Tibial artery (tissue), 4 donors: Measurements from ENCODE around the gene CR1.
"Not testable (repeated sequence)": the region's sequence is repeated elsewhere in the genome, so short reads cannot be mapped to it uniquely, and the experiment has no call there.

Source experiments
- DNase-seq, 2 donors: peaks; one replicate each; pipeline ENCODE4 v3.0.0-alpha.2; 2019
- H3K27ac ChIP-seq, 2 donors: fragments of 200-600 bp; sonication (generic) in 1 of 2; 1 replicate in 1 of 2; 2 replicates in 1 of 2; pipeline ENCODE4 v1.5.1; 2018 to 2019; ENCODE audit warnings: mild to moderate bottlenecking in 1 of 2
- H3K27me3 ChIP-seq, 2 donors: fragments of 200-600 bp; sonication (generic) in 1 of 2; one replicate each; pipeline versions ENCODE4 v1.5.1 to v1.6.0; 2016 to 2019
- H3K36me3 ChIP-seq, 3 donors: fragments of 200-600 bp; sonication (generic) in 2 of 3; one replicate each; pipeline ENCODE4 v1.5.1; 2016 to 2019; ENCODE audit warnings: mild to moderate bottlenecking in 2 of 3
- H3K4me1 ChIP-seq, 4 donors: fragments of 200-600 bp; sonication (generic) in 2 of 4; 1 replicate in 3 of 4; 2 replicates in 1 of 4; pipeline ENCODE4 v1.5.1; 2016 to 2019
- H3K4me3 ChIP-seq, 2 donors: fragments of 200-600 bp; sonication (generic) in 1 of 2; 1 replicate in 1 of 2; 2 replicates in 1 of 2; pipeline ENCODE4 v1.5.1; 2018 to 2019; ENCODE audit warnings: mild to moderate bottlenecking in 2 of 2
- H3K9me3 ChIP-seq, 3 donors: fragments of 200-600 bp; sonication (generic) in 1 of 3; one replicate each; pipeline ENCODE4 v1.5.1; 2016 to 2019
- CTCF ChIP-seq, 2 experiments: fragments of 200-600 bp in 1 of 2; fragments of 450-650 bp in 1 of 2; IDR thresholded peaks; one replicate each; pipeline ENCODE4 v1.5.1; 2017 to 2019; ENCODE audit warnings: antibody characterized with exemption in 2 of 2, mild to moderate bottlenecking in 1 of 2, moderate library complexity in 1 of 2
- intact Hi-C: fragments of 100-400 bp; cut with DNase I; formaldehyde crosslinking; loops from one replicate; pipeline ENCODE4 v1.15.0; 2023; ENCODE audit warnings: low total_unique reads

Gene CR1

GRCh38 chr1:207474210-207474609 is 21.7 kb upstream of the CR1 start:
- intact Hi-C loops = no loop called here
- no peak for TF ChIP-seq CTCF (IDR thresholded peaks at IDR 0.05)
- H3K9me3 ChIP-seq = no peaks in the 10 kb centered on the region
- DNase-seq = no peak
- no peak overlapping the region for H3K27ac ChIP-seq
- no peaks in the 10 kb centered on the region for H3K4me1 ChIP-seq
- H3K4me3 ChIP-seq = no peak overlapping the region
- H3K36me3 ChIP-seq = no peaks in the 10 kb centered on the region
- no peaks in the 10 kb centered on the region for H3K27me3 ChIP-seq

- Histone ChIP-seq H3K4me1 (no peaks in the 10 kb centered on the region), H3K36me3 (no peaks in the 10 kb centered on the region), H3K27me3 (peaks cover 0 to 2% of the 10 kb centered on the region in 2 donors), H3K27ac (no peak overlapping the region), H3K9me3 (no peaks in the 10 kb centered on the region), H3K4me3 (no peak overlapping the region)
- intact Hi-C loops = loop anchor here (5.0 kb wide), 1 partner anchor 821 kb away; no protein-coding TSS in a partner anchor
- no peak for DNase-seq
- TF ChIP-seq CTCF (IDR thresholded peaks at IDR 0.05) = no peak
Observed at GRCh38 chr1:207486198-207486597, 9.8 kb upstream of the CR1 start.

DNA sequence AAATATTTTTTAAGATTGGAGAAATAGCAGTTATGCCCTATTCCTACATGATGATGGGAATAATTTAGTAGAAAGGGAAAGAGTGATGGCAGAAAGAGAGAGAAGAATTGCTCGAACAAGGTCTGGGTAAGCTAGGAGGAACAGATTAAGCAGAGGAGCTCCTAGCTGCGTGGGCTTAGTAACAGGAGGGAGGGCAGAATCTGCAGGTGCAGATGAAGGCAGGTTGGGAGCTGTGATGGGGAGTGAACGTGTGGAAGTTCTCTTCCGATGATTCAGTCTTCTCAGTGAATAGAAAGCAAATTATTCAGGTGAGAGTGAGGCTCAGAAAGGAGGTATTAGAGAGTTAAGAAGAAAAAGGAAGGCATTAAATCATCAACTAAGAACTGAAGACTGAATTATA is 8.3 kb upstream of the CR1 start:
- H3K4me1 ChIP-seq = no peaks in the 10 kb centered on the region
- no peak overlapping the region for H3K27ac ChIP-seq
- DNase-seq = no peak
- H3K4me3 ChIP-seq = no peak overlapping the region
- H3K9me3 ChIP-seq = no peaks in the 10 kb centered on the region
- TF ChIP-seq CTCF (IDR thresholded peaks at IDR 0.05) = no peak
- intact Hi-C loops = loop anchor here (5.0 kb wide), 1 partner anchor 820 kb away; no protein-coding TSS in a partner anchor
- peaks cover 0 to 10% of the 10 kb centered on the region in 2 donors for H3K27me3 ChIP-seq
- H3K36me3 ChIP-seq = no peaks in the 10 kb centered on the region

DNA sequence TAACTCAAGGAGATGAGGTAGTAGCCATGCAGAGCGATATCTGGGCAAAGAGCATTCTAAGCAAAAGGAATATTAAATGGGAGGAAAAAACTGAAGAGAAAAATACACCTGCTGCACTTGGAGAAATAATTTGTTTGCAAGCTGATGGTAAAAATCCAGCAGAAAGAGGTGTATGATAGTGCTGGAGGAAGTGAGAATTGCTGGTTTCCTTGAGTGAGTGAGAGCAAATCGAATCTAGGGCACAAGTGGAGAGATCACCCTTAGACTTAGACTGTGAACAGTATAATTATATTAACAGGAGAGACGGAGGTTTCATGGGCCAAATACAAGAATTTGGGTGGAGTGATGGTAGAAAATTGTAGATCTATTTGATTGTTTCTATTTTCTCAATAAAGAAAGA is 2.7 kb upstream of the CR1 start:
- Histone ChIP-seq H3K27me3 (peaks cover 0 to 43% of the 10 kb centered on the region in 2 donors), H3K36me3 (no peaks in the 10 kb centered on the region), H3K9me3 (no peaks in the 10 kb centered on the region), H3K27ac (no peak overlapping the region), H3K4me1 (peaks cover 0 to 8% (median 3%) of the 10 kb centered on the region in 4 donors), H3K4me3 (no peak overlapping the region)
- intact Hi-C loops = no loop called here
- no peak for DNase-seq
- TF ChIP-seq CTCF (IDR thresholded peaks at IDR 0.05) = no peak

GRCh38 chr1:207494171-207494570 is 1.8 kb upstream of the CR1 start:
- DNase-seq = no peak
- intact Hi-C loops = no loop called here
- H3K27me3 ChIP-seq = peaks cover 0 to 43% of the 10 kb centered on the region in 2 donors
- no peak overlapping the region for H3K27ac ChIP-seq
- TF ChIP-seq CTCF (IDR thresholded peaks at IDR 0.05) = no peak
- no peaks in the 10 kb centered on the region for H3K36me3 ChIP-seq
- H3K4me3 ChIP-seq = no peak overlapping the region
- H3K9me3 ChIP-seq = no peaks in the 10 kb centered on the region
- peaks cover 0 to 8% (median 3%) of the 10 kb centered on the region in 4 donors for H3K4me1 ChIP-seq

DNA sequence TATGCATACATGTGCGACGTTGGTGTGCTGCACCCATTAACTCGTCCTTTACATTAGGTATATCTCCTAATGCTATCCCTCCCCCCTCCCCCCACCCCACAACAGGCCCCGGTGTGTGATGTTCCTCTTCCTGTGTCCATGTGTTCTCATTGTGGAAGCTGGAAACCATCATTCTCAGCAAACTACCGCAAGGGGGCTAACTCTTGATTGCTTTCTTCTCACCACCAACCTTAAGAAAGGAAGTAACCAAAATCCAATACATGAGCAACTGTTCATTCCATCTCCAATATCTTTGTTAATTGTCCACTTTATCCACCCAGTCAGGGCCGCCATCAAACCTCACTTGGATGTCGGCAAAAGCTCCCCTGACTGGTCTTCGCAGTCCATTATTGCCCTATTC is 676 bp upstream of the CR1 start:
- peaks cover 0 to 43% of the 10 kb centered on the region in 2 donors for H3K27me3 ChIP-seq
- H3K27ac ChIP-seq, intact Hi-C loops: not testable (repeated sequence)

More for the DNA sequence above, 676 bp upstream of the CR1 start:
- not testable (repeated sequence) for DNase-seq, H3K36me3 ChIP-seq, H3K4me3 ChIP-seq, H3K9me3 ChIP-seq, H3K4me1 ChIP-seq
